Measurements from ENCODE around the gene CXCL13. TPM values are rescaled to one million over a fixed set of nuclear protein-coding genes. Genes with fewer than 3 reads are reported as not detected.
"Not testable (repeated sequence)": the region's sequence is repeated elsewhere in the genome, so short reads cannot be mapped to it uniquely, and the experiment has no call there.

Gene CXCL13
- not detected in 2 replicates for total RNA-seq (2014; rRNA removed; shearing (Covaris generic); ENCODE audit: low replicate concordance)

GRCh38 chr4:77605210-77605902 lies at the start of gene CXCL13:
Gene CXCL13, plus strand, starts transcription at chr4:77605820. Its CDS starts 46 bp downstream, at chr4:77605866.
- H3K36me3 ChIP-seq: no peaks in the 10 kb centered on the region
- no peak for DNase-seq
- H3K4me3 ChIP-seq: no peak within 1 kb of the TSS
- H3K27me3 ChIP-seq: peaks cover 10% of the 10 kb centered on the region
- no peaks in the 10 kb centered on the region for H3K9me3 ChIP-seq

- Histone ChIP-seq H3K27me3 (no peaks in the 10 kb centered on the region), H3K4me3 (no peak overlapping the region), H3K9me3 (no peaks in the 10 kb centered on the region), H3K36me3 (no peaks in the 10 kb centered on the region)
- no peak for DNase-seq
Measured at GRCh38 chr4:77560170-77560569, 45.5 kb upstream of the CXCL13 start.

- not testable (repeated sequence) for H3K9me3 ChIP-seq, DNase-seq, H3K36me3 ChIP-seq, H3K27me3 ChIP-seq, H3K4me3 ChIP-seq
Measured at GRCh38 chr4:77561720-77562119, 43.9 kb upstream of the CXCL13 start.

- Histone ChIP-seq H3K4me3 (no peak overlapping the region), H3K9me3 (no peaks in the 10 kb centered on the region), H3K36me3 (no peaks in the 10 kb centered on the region), H3K27me3 (no peaks in the 10 kb centered on the region)
- DNase-seq: no peak
Measured at GRCh38 chr4:77564231-77564630, 41.4 kb upstream of the CXCL13 start.

- DNase-seq: no peak
- Histone ChIP-seq H3K27me3 (no peaks in the 10 kb centered on the region), H3K9me3 (no peaks in the 10 kb centered on the region)
Measured at GRCh38 chr4:77566148-77566547, 39.5 kb upstream of the CXCL13 start.

GRCh38 chr4:77567549-77567948 lies 38.1 kb upstream of the CXCL13 start:
- Histone ChIP-seq H3K36me3 (no peaks in the 10 kb centered on the region), H3K4me3 (no peak overlapping the region), H3K9me3 (no peaks in the 10 kb centered on the region), H3K27me3 (no peaks in the 10 kb centered on the region)
- no peak for DNase-seq

More at GRCh38 chr4:77566148-77566547, 39.5 kb upstream of the CXCL13 start:
- no peak overlapping the region for H3K4me3 ChIP-seq
- H3K36me3 ChIP-seq: no peaks in the 10 kb centered on the region

- not testable (repeated sequence) for H3K27me3 ChIP-seq, H3K4me3 ChIP-seq, DNase-seq, H3K9me3 ChIP-seq, H3K36me3 ChIP-seq
Measured at GRCh38 chr4:77570508-77571214, 35.0 kb upstream of the CXCL13 start.

- H3K27me3 ChIP-seq: no peaks in the 10 kb centered on the region
- DNase-seq: no peak
Measured at GRCh38 chr4:77576351-77576750, 29.3 kb upstream of the CXCL13 start.

GRCh38 chr4:77578145-77578544 lies 27.5 kb upstream of the CXCL13 start:
- H3K4me3 ChIP-seq: no peak overlapping the region
- H3K9me3 ChIP-seq: no peaks in the 10 kb centered on the region
- no peaks in the 10 kb centered on the region for H3K27me3 ChIP-seq
- no peak for DNase-seq
- H3K36me3 ChIP-seq: no peaks in the 10 kb centered on the region

More at GRCh38 chr4:77576351-77576750, 29.3 kb upstream of the CXCL13 start:
- no peak overlapping the region for H3K4me3 ChIP-seq
- no peaks in the 10 kb centered on the region for H3K9me3 ChIP-seq
- H3K36me3 ChIP-seq: no peaks in the 10 kb centered on the region

GRCh38 chr4:77579406-77580076 lies 26.1 kb upstream of the CXCL13 start:
- no peaks in the 10 kb centered on the region for H3K9me3 ChIP-seq
- no peak overlapping the region for H3K4me3 ChIP-seq
- DNase-seq: peak; percentile 17
- H3K27me3 ChIP-seq: no peaks in the 10 kb centered on the region
- no peaks in the 10 kb centered on the region for H3K36me3 ChIP-seq

GRCh38 chr4:77581724-77582123 lies 23.9 kb upstream of the CXCL13 start:
- H3K4me3 ChIP-seq: no peak overlapping the region
- no peaks in the 10 kb centered on the region for H3K9me3 ChIP-seq
- no peaks in the 10 kb centered on the region for H3K36me3 ChIP-seq
- no peak for DNase-seq
- no peaks in the 10 kb centered on the region for H3K27me3 ChIP-seq

GRCh38 chr4:77582156-77582555 lies 23.5 kb upstream of the CXCL13 start:
- Histone ChIP-seq H3K36me3 (no peaks in the 10 kb centered on the region), H3K27me3 (no peaks in the 10 kb centered on the region), H3K9me3 (no peaks in the 10 kb centered on the region), H3K4me3 (no peak overlapping the region)
- DNase-seq: no peak

- Histone ChIP-seq H3K27me3 (no peaks in the 10 kb centered on the region), H3K36me3 (no peaks in the 10 kb centered on the region), H3K9me3 (no peaks in the 10 kb centered on the region), H3K4me3 (no peak overlapping the region)
- no peak for DNase-seq
Measured at GRCh38 chr4:77582711-77583110, 22.9 kb upstream of the CXCL13 start.

- DNase-seq: peak; percentile 44
- Histone ChIP-seq H3K27me3 (no peaks in the 10 kb centered on the region), H3K36me3 (no peaks in the 10 kb centered on the region), H3K4me3 (no peak overlapping the region), H3K9me3 (no peaks in the 10 kb centered on the region)
Measured at GRCh38 chr4:77586951-77587383, 18.7 kb upstream of the CXCL13 start.

GRCh38 chr4:77590482-77590881 lies 15.1 kb upstream of the CXCL13 start:
- DNase-seq: no peak
- Histone ChIP-seq H3K4me3 (no peak overlapping the region), H3K9me3 (no peaks in the 10 kb centered on the region), H3K27me3 (no peaks in the 10 kb centered on the region), H3K36me3 (no peaks in the 10 kb centered on the region)

GRCh38 chr4:77591532-77591931 lies 14.1 kb upstream of the CXCL13 start:
- H3K9me3 ChIP-seq: no peaks in the 10 kb centered on the region
- H3K27me3 ChIP-seq: no peaks in the 10 kb centered on the region
- no peaks in the 10 kb centered on the region for H3K36me3 ChIP-seq
- no peak overlapping the region for H3K4me3 ChIP-seq
- DNase-seq: no peak

- H3K9me3 ChIP-seq: no peaks in the 10 kb centered on the region
- no peak overlapping the region for H3K4me3 ChIP-seq
- H3K27me3 ChIP-seq: no peaks in the 10 kb centered on the region
- H3K36me3 ChIP-seq: no peaks in the 10 kb centered on the region
- DNase-seq: no peak
Measured at GRCh38 chr4:77593101-77593500, 12.5 kb upstream of the CXCL13 start.
